ENCODE data around the gene SH3BP5L. TPM values are rescaled to one million over a fixed set of nuclear protein-coding genes. Genes with fewer than 3 reads are reported as not detected.

Gene SH3BP5L
- total RNA-seq, result 15.3 TPM

DNA sequence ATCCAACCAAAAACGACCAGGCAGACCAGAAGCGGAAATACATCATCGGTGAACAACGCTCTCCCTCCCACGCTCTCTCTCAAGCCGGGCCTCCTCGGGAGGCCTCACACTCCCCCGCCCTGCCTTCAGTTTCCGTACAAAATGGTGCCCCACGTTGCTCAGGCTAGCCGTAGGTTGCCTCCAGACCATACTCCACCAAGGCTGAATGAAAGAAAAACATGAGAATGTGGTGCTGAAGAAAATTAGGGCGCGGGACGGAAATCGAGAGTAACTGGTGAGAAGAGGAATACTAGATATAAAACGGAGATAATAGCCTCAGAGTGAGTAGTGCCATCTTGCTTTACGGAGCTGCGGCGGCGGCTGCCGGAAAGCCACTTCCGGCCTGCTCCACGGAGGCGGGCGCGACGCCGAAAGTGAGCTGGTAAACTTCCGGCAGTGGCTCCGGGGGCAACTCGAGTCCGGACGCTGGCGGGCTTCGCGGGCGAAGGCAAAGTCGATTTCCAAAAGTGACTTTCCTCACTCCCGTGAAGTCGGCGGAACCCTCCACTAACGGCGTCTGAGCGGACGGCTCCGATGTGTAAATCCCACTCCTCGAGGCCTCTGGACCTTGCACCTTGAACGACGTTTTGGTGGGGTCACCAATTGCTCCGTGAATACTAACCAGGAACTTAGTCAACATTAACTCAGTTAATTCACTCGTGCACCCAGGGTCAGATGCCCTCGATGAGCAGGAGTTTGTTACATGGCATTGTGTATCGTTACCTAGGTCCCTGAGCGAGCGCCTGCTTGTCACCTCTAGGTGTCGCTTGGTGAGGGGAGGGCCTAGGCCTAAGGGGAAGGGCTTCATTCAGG lies at the start of gene SH3BP5L:
SH3BP5L (minus strand) TSS at position 7 of the 852 bp plus-strand sequence. CDS start 980 bp downstream, outside the sequence.
- DNase-seq (ENCODE audit: low spot score), result peak; percentile 93
- ATAC-seq, result peak; percentile 90

DNA sequence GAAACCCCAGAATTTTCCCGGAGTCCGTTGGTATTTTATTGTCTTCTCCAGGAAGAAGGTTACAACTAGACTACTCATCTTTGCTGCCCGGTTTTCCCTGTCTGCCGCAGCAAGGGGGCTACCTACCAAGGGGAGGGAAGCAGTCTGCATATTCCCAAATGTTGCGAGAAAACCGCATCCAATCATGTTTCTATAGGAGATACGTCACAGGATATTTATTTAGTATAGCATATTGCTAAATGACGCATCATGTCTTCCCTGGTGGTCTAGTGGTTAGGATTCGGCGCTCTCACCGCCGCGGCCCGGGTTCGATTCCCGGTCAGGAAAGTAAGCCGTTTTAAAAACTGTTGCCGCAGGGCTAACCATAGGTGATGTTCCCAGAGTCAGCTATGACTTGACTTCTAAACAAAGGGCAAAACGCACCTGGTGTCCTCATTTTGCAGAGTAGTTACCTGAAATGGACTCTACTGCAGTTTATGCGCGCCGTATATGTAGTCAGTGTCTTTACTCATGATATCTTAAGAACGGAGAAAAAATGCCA lies 48.3 kb upstream of the SH3BP5L start:
- peak; percentile 68 for DNase-seq (ENCODE audit: low spot score)

DNA sequence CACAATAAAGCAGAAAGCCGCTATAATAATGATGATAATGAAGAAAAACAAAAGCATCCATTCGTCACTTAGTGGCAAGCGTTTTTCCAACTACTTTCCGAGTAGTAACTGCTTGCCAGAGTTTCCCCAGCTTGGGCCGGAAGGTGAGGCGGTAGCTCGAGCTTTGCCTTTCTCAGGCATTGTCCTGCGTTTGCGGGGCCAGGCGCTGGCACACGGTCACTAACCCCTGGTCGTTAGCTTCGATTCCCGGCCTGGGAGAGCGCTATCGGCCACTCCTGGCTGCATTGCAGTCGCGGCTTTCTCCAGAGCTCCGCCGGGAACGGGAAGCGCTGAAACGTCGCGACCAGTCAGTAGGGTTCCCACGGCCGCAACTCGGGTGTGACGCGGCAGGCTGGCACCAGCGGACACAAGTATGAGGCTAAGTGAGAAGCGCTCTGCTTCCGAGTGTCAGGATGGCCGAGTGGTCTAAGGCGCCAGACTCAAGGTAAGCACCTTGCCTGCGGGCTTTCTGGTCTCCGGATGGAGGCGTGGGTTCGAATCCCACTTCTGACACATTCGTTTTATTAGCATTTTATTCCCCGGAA lies 47.8 kb upstream of the SH3BP5L start:
- ATAC-seq (peak; percentile 89), DNase-seq (ENCODE audit: low spot score) (peak; percentile 92)

More for the DNA sequence above, 48.3 kb upstream of the SH3BP5L start:
- peak; percentile 58 for ATAC-seq

DNA sequence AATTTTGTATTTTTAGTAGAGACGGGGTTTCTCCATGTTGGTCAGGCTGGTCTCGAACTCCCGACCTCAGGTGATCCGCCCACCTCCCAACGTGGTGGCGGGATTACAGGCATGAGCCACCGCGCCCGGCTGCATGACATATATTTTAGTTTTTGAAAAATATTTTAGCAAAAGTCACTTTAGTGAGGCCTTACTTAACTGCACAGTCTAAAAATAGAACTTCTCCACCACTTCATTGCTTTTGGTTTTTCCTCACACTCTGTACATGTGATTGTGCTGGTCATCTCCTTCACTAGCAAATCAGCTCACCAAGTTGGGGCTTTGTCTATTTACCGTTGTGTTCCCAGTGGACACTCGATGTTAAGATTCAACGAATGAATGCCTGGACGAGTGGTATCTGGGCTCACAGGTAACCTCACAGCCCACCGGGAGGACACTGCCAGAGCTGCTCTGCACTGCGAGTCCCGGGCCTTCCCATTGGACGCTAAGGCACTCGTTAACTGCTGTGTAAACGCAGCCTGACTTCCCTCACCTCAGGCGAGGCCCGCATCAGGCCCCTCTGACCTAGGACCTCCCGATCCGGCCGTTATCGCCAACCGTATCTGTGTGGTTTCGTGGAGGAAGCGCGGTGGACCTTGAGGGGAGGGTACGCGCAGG lies 47.2 kb upstream of the SH3BP5L start:
- DNase-seq (ENCODE audit: low spot score), result peak; percentile 58
- peak; percentile 70 for ATAC-seq

DNA sequence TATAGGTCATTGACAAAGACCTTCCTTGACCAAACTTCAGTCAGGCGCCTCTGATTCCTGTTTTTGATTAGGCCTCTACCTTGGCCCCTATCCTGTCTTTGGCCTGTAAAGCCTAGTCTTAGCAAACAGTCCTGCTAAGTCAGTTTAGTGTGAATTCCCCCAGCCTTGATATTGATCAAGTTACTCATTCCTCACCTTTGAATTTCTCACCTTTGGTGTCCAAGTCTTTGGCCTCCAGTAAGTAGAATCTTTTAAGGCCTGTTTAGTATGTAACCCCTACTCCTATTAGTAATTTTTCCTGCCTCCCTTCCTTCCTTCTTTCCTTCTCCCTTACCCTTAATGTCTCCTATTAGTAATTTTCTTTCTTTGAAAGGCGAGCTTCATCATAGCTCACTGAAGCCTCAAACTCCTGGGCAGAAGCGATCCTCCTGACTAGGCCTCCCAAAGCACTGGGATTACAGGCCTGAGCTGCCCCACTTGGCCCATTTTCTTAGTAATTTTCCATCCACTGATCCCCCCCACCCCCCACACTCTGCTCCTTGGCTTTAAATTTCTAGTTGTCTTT lies 46.2 kb upstream of the SH3BP5L start:
- ATAC-seq, result no peak
- no peak for DNase-seq (ENCODE audit: low spot score)

DNA sequence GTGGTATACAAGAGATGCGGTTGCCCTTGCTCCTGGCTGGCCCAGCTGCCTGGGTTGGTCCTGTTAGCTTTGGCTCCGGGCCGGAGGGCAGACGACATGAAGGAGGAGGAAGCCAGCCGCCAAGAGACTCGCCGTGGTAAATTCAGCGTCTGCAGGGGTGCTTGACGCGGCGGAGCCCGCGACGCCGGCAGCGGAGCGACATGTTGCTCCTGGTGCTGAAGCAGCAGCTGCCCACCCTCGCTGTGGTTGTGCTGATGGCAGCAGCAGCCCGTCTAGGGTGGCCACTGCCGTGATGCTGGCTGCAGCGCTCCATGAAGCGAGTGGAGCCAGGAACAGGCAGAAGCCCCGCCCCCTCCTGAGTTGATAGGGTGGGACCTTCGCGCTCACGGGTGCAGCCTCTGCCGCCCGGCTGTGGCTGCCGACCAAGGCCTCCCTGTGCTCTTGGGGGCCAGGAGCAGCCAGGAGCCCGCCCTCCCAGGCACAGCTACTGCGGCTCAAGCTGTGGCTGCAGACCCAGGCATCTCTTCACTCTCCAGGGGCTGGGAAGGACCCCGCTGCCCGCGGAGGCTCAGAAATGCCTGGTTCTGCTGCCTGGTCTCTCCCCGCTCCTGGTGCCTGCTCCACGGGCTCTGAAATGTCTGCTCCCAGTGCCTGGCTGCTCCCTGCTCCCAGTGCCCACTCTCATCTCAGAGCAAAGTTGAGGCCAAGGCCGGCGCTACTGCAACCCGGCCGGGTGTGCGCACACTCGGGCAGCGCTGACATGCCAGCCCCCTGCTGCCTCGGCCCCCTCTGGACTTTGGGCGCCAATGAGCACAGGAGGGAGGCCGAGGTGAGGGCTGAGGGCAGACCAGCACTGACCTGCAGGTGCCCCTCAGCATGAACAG lies 37.5 kb upstream of the SH3BP5L start:
- DNase-seq (ENCODE audit: low spot score) (peak; percentile 81), ATAC-seq (peak; percentile 69)

DNA sequence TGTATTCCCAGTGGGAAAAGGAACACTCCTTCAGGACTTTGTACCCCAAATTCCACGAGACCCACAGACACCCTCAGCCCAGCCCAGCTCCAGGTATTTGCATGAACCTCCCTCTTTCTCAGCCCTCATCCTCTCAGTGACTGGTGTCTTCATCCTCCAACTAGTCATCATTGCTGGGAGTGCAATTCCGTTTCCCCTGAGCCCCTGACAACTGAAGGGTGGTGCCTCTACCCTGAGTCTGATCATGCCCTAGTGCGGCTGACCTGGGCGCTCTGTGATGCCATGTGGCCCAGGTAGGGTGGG lies 36.9 kb upstream of the SH3BP5L start:
- no peak for DNase-seq (ENCODE audit: low spot score)
- no peak for ATAC-seq

DNA sequence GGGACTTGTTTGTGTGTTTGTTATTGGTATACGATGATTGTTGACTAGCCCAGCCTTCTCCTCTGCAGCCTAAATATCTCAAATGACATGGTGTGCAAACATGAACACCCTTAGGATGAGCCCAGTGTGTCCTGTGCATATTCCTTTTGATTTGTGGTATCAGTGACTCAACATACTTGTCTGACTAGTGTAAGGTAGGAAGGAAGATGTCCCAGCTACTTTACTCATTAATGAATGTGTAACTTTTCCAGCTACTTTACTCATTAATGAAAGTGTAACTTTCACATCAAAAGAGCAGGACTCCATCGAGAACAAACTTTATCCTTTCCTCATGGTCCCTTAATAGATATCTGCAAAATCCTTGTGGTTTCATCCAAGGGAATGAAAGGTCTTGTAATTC lies 35.9 kb upstream of the SH3BP5L start:
- DNase-seq (ENCODE audit: low spot score), result no peak

DNA sequence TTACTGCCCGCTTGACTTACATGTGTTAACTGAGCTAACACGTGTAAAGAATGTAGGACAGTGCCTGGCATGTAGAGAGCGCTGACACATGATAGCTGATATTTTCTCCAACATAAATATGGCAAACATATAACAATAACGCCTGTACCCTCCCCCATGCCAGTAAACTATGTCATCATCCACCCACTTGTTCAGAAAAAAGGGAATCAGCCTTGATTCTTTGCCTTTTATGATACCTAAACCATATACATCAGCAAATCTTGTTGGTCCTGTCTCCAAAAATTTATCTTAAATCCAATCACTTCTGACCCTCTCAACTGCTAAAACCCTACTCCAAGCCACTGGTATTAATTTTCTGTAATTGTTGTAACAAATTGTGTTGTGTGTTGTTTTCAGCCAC lies 34.3 kb upstream of the SH3BP5L start:
- DNase-seq (ENCODE audit: low spot score) (no peak), ATAC-seq (no peak)

More for the DNA sequence above, 35.9 kb upstream of the SH3BP5L start:
- ATAC-seq, result no peak

DNA sequence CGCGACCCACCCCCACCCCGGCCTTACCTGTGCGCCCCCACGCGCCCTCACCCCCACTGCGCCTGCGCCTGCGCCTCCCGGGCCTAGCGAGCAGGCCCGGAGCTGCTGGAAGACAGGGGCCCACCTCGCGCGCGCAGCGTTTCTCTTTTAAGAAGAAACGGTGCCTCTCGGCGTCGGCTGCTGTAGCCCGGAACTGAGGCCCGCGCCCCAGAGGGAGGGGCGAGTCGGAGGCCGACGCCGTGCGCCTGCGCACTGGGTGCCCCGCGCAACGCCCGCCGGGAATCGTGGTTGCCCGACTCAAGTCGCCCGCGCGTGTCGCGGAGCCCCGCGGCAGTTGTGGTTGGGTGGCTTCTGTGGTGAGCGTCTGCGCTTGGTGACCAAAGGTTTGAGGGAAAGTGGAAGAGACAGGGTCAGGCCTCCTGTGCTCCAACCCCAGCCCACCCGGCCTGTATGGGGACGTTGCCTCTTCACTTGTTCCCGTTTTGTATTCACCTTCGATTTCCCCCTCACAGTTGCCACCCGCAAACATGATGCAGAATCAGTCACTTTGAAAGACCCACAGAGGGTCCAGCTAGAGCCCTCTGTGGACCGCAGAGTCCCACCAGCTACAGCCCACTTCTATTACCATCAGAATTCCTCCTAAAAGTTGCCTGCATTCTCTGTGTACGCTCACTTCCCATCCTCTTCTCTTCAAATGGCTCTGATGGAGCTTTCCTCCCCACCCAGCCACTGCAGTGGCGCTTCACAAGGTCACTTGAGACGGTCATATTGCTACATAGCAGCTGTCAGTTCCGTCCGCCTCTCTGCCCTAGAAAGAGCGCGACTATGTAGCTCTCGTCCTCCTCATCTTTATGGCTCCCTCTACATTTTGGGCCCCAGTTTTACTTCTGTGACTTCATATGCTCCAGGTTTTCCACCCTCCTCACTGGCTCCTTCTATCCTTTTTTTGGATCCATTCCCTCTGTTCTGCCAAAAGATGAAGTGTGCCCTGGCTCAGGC lies 33.5 kb upstream of the SH3BP5L start, which contains the start of gene ZNF692:
ZNF692 (minus strand) TSS at position 195 of the 999 bp plus-strand sequence. CDS start 776 bp downstream, outside the sequence.
- ATAC-seq (peak; percentile 92), DNase-seq (ENCODE audit: low spot score) (peak; percentile 99)

DNA sequence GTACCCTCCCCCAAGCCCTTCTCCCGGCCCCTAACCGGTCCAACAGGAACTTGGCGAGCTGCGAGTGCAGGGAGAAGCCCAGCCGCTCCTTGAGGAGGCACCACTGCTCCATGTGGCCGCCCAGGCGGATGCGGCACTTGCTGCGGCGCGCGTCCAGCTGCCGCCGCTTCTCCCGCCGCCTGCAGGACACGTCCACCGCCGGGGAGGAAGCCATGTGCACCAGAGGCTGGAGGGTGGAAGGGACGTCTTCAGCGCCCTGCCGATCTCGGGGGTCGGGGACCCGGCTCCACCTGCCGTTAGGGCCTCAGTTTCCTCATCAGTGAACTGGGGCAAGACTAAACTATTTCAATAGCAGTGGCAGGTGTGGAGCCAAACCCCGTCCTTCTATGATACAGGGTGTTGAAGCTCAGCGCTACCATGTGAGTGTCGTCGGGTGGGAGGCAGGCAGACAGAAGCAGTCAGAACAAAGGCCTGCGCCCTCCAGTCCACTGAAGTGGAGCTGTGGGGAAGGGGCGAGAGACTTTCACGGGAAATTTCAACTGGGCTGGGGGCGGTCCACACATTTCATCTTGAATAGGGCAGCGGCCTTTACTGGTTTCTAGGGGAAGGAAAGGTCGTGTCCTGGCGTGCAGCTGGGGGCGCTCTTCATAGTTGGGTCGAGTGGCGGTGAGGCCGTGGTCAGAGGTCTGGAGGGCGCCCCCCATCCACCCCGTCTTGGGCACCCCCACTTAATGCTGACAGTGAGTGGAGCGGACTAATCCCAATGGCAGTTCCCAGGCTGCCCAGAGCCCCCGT lies 32.6 kb upstream of the SH3BP5L start:
- DNase-seq (ENCODE audit: low spot score), result peak; percentile 63
- peak; percentile 60 for ATAC-seq

DNA sequence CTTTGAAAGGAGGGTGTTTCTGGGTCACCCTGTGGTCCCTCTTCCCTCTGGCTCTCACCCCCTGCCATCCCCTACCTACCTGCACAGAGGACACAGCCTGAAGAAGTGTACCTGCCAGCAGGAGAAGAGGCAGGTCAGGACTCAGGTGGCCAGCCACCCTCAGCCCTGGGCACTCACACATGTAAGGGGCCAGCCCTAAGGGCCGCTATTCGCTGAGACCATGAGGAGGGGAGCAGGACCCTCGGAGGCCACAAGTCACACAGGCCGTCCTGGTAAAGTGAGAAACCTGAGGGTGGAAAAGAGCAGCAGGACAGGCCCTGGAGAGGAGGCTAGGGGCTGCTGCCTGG lies 32.0 kb upstream of the SH3BP5L start:
- ATAC-seq (no peak), DNase-seq (ENCODE audit: low spot score) (no peak)

DNA sequence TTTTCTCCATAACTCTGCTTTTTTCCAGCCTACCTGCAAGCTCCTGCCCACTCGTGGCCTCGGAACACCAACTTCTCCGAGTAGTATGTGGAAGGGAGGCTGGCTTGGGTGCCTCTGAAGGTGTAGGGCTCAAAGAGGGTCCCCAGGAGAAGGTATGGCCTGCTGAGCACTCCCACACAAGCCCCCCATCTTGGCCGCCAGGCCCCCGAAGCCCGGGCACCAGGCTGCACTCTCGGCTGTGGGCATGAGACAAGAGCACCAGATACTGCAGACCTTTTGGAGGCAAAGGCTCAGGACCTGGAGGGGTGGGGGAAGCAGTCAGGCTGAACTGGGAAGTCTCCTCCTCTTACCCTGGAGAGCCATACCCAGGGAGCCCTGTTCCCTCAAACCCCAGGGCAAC lies 31.5 kb upstream of the SH3BP5L start:
- no peak for DNase-seq (ENCODE audit: low spot score)
- no peak for ATAC-seq

DNA sequence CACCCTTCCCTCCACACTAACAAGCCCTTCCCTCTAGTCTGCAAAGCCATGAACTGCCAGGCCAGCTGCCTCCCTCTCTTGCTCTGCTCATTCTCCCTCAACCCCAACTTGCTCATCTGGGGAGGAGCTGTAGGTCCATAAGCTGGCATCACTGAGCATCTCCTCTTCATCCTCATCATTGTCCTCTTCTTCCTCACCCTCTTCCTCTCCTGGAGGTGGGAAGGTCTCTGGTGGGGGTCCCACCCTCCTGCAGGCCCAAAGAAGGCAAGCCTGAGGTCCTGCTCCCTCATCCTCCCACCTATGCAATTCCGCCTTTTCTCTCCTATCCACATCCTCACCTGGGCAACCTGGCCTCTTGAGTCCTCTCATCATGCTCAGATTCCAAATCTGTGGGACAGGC lies 30.5 kb upstream of the SH3BP5L start:
- ATAC-seq (no peak), DNase-seq (ENCODE audit: low spot score) (no peak)

DNA sequence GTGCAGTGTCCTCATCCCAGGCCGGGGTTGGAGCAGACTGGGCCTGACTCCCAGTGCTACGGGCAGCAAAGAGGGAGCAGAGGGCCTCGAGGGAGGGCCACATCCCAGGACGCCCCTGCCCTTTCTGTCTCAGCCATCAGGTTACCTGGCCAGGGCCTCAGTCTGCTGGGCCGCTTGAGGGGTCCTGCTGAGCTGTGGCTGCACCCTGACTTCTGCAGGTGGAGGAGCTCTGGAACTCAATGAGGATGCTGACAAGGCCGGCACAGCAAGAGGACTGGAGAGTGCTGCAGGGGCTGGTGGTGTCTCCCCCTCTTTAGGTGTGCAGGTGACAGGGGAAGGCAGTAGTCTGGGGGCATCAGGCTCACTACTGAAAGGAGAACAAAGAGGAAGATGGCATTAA lies 29.9 kb upstream of the SH3BP5L start:
- ATAC-seq, result no peak
- no peak for DNase-seq (ENCODE audit: low spot score)

DNA sequence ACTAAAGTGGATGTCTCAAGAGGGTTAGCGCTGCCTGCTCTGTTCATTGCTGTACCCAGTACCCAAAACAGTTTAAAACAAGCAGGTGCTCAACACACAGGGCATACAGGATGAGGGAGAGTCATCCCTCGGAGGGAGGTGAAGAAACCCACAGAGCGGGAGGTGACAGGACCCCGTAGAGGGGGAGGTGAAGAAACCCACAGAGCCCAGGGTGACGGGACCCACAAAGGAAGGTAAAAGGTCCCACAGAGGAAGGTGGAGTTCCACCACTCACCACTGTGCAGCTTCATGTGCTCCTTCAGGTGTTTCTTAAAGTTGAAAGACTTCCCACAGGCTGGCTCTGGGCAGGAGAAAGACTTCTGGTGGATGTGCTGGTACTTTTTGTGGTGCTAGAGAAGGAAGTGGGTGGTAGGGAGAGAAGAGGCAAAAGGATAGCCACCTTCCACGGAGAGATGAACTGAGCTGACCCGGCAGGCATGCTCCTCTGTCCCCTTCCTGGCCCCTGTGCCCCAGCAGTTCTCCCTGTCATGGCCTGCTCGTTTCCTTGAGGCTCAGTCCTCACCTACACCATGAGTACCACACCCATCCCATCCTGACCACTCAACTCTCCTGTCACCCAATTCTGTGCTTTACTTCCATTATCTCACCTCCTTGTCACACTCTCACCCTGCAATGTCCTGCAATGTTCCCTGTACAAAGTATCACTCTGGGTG lies 28.1 kb upstream of the SH3BP5L start:
- ATAC-seq (no peak), DNase-seq (ENCODE audit: low spot score) (no peak)

All from left lobe of liver (tissue), 2 donors.